Pons (tissue), 1 donor: ENCODE results near the gene MROH8.
"Not testable (repeated sequence)": the region's sequence is repeated elsewhere in the genome, so short reads cannot be mapped to it uniquely, and the experiment has no call there.

Source experiments
- DNase-seq: peaks from one replicate; pipeline ENCODE4 v3.0.0-alpha.2; 2016; ENCODE audit warnings: low spot score

Gene MROH8

DNA sequence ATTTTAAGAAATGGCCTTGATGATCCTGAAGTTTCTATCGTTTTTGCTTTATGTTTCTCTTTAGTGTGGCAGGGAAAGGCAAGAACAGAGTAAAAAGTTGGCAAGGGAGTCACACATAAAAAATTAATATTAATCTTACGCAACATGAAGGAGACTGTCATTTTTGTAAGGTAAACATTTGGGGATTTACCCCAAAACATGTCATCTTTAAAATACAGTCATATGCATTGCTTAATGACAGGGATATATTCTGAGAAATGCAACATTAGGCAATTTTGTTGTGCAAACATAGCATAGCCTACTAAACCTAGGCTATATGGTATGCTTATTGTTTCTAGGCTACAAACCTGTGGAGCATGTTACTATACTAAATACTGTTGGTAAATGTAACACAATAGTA lies 88.9 kb downstream of the MROH8 start:
- no peak for DNase-seq

DNA sequence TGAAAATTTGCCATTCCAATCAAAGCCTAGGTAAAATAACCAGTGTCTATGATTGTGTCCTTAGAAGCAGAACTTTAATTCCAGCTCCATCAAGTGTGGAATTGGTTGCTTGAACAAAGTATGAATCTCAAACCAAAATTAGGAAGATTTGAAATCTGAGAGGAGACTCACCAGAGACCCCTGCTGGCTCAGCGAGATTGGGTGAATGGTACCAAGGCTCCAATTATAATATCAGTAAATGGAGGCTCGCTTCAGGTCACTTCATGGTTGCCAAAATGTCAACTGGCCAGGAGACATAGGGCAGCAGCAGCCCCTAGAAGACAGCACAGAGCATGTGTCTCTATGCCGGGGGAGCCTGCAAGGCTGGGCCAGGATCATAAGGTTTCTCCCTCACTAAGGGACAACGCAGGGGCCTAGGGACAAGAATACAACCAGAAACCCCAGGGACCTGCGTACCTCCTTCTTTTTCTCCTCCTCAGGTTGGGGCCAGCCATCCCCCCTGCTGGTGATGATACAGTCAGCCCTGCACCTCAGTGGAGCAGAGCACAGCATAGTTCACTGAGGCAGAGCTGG lies 97.5 kb downstream of the MROH8 start:
- DNase-seq = no peak

DNA sequence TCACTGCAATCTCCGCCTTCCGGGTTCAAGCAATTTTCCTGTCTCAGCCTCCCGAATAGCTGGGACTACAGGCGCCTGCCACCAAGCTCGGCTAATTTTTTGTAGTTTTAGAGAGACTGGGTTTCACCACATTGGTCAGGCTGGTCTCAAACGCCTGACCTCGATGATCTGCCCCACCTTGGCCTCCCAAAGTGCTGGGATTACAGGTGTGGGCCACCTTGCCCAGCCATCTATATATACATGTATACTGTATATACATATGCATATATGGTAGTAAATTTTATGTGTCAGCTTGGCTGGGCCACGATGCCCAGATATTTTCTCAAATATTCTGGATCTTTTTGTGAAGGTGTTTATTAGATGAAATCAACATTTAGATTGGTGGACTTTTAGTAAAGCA lies 102.3 kb downstream of the MROH8 start:
- DNase-seq = no peak

DNA sequence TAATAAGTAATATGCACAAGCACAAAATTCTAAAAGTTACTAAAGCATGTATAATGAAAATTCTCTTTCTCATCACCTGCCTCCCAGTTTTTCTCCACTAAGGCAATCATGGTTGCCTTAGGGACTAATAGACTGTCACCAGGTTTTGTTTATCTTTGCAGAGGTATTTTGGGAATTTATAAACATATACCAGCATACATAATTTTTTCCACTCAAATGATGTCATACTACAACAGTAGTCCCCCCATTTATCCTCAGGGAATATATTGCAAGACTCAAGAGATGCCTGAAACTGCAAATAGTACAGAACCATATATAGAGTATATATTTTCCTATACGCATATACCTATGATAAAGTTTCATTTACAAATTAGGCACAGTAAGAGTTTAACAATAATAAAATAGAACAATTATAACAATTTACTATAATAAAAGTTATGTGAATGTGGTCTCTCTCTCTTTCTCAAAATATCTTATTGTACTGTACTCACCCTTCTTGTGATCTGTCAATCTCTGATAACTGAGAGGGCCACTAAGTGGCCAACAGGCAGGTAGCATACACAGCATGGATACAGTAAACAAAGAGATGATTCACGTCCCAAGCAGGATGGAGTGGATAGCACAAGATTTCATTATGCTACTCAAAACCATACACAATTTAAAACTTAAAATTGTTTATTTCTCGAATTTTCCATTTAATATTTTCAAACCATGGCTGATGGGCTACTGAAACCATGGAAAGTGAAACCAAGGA lies 103.2 kb downstream of the MROH8 start:
- no peak for DNase-seq

DNA sequence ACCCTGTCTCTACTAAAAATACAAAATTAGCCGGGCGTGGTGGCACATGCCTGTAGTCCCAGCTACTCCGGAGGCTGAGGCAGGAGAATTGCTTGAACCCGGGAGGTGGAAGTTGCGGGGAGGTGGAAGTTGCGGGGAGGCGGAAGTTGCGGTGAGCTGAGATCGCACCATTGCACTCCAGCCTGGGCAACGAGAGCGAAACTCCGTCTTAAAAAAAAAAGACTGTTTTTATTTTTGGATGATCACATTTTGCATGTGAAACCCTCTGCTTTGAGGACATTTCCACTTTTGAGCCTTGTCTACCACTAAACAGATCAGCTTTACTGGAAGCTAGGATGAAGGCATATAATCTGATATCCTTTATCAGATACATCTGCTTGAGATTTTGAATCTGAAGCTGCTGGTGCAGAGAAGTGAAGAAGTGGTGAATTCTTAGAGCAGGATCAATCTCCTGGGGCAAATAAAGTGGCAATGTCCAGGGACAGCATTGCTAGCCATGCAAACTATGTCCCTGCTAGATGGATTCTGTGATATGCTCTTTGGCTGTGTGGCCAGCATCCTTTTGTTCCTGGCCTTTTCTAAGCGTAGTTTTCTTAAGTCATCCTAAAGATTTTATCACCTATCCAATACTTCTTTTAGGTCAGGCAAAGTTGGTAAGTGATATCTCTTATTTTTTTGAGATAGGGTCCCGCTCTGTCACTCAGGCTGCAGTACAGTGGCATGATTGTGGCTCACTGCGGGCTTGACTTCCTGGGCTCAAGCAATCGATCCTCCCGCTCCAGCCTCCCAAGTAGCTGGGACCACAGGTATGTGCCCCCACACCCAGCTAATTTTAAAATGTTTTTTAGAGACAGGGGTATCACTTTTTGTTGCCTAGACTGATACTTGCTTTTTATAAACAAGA lies 106.8 kb downstream of the MROH8 start:
- no peak for DNase-seq

DNA sequence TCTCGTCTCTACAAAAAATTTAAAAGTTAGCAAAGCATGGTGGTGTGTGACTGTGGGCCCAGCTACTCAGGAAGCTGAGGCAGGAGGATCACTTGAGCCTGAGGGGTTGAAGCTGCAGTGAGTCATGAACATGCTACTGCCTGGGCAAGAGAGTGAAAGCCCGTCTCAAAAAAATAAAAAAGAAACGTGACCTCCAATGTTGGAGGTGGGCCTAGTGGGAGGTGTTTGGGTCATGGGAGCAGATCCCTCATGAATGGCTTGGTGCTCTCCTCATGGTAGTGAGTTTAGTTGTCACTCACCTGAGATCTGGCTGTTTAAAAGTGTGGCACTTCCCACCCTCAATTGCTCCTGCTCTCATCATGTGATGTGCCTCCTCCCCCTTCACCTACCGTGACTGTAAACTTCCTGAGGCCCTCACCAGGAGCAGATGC lies 107.9 kb downstream of the MROH8 start:
- DNase-seq = no peak

DNA sequence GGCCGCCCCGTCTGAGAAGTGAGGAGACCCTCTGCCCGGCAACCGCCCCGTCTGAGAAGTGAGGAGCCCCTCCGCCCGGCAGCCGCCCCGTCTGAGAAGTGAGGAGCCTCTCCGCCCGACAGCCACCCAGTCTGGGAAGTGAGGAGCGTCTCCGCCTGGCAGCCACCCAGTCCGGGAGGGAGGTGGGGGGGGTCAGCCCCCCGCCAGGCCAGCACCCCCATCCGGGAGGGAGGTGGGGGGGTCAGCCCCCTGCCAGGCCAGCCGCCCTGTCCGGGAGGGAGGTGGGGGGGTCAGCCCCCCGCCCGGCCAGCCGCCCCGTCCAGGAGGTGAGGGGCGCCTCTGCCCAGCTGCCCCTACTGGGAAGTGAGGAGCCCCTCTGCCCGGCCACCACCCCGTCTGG lies 109.8 kb downstream of the MROH8 start:
- DNase-seq = not testable (repeated sequence)

DNA sequence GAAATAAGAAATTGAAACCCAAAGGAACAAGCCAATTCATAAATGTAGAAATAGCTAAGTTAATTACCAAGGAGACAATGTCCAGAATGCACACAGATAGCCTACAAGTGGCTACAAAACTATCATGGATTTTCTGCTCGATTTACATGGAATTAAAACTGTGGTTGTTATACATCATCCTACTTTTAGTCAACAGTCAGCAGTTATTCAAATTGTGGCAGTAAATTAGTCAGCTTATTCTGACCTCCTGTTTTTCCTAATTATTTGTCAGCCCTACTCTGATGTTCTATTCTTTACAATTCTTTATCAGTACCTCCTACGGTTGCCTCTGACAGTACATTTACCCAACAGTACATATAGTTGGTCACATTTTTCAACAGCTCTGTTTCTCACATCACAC lies 113.2 kb downstream of the MROH8 start:
- no peak for DNase-seq

DNA sequence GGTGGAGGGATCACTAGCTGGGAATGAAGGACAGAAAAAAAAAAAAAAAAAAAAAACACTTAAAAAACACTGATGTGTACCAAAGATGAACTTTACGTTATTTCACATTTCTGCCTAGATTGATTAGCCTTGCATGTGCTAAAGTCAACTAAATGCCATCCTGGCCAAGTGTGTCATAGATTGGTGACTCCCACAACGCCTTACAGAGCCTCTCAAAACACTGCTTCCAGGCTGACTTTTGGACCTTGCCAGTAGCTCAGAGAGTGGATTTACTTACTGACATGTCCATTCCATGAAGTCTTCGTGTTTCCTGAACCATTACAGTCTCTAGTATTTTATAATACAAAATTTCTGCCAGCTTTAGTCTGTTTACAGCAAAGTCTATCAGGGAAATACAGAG lies 124.1 kb downstream of the MROH8 start:
- DNase-seq = no peak

DNA sequence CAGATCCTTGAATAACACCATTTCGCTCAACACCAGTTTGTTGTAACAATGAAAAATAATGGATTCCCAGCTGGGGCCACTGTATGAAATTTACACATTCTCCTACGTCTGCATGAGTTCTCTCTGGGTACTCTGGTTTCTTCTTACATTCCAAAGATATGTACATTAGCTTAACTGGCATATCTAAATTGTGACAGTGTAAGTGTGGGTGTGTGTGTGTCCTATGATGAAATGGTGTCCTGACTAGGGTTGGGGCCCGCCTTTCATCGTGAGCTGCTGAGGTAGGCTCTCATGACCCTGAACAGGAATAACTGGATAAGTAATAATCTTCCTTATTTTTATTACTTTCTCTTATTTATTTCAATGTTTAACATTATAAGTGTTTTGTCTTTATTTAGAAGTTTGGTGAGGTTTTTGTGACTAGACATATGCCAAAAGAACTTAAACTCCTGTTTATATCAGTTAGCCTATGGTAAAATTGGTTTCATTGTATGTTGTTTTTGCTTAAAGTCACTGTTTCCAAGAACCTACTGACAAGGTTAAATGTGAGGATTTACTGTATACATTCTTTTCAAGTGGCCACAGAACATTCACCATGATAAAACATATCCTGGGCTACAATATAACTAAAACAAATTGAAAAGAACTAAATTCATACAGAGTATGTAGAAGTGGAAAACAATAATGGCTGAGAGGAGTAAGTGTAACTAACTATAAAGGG lies 126.0 kb downstream of the MROH8 start:
- DNase-seq = no peak
